Glomerular visceral epithelial cell (primary cell): Measurements from ENCODE around the gene CDON.

Source experiments
- DNase-seq: peaks from one replicate; pipeline ENCODE4 v3.0.0-alpha.2; 2016; ENCODE audit errors: extremely low spot score

The CDON gene

GRCh38 chr11:125956391-125957134 lies 106.1 kb downstream of the CDON start:
- no peak for DNase-seq

GRCh38 chr11:125955856-125956255 lies 106.8 kb downstream of the CDON start:
- DNase-seq = no peak

- DNase-seq = no peak
These were observed 107.6 kb downstream of the CDON start for GRCh38 chr11:125954945-125955640.

GRCh38 chr11:125954123-125954944 lies 108.3 kb downstream of the CDON start:
- DNase-seq = no peak

- no peak for DNase-seq
These were observed 109.2 kb downstream of the CDON start for GRCh38 chr11:125953401-125953935.

GRCh38 chr11:125952973-125953372 lies 109.7 kb downstream of the CDON start:
- no peak for DNase-seq

GRCh38 chr11:125952559-125952958 lies 110.1 kb downstream of the CDON start:
- DNase-seq = no peak

- DNase-seq = no peak
These were observed 110.9 kb downstream of the CDON start for GRCh38 chr11:125951731-125952130.

GRCh38 chr11:125950696-125951651 lies 111.7 kb downstream of the CDON start:
- DNase-seq = no peak

GRCh38 chr11:125950178-125950490 lies 112.5 kb downstream of the CDON start:
- DNase-seq = no peak

GRCh38 chr11:125949271-125950177 lies 113.1 kb downstream of the CDON start:
- no peak for DNase-seq

GRCh38 chr11:125948278-125949051 lies 114.2 kb downstream of the CDON start:
- DNase-seq = no peak

GRCh38 chr11:125947419-125948277 lies 115.0 kb downstream of the CDON start:
- DNase-seq = no peak

GRCh38 chr11:125946712-125947418 lies 115.8 kb downstream of the CDON start:
- no peak for DNase-seq

- no peak for DNase-seq
These were observed 116.7 kb downstream of the CDON start, which contains the start of gene VSIG10L2 for GRCh38 chr11:125945797-125946520. VSIG10L2 (plus strand) TSS chr11:125946044; CDS start chr11:125946056, 12 bp downstream.

- no peak for DNase-seq
These were observed 117.5 kb downstream of the CDON start for GRCh38 chr11:125945011-125945796.
